Mucosa of descending colon (tissue), 3 donors: ENCODE results near the gene KCTD11. TPM values are rescaled to one million over a fixed set of nuclear protein-coding genes. Genes with fewer than 3 reads are reported as not detected.
A peak's percentile ranks its signal among the peaks of the same experiment; 100 is the strongest.
"Not testable (repeated sequence)": the region's sequence is repeated elsewhere in the genome, so short reads cannot be mapped to it uniquely, and the experiment has no call there.

Experiments used
- ATAC-seq: fragments of 200-7000 bp; cut with Tn5 transposase; one replicate; pipeline ENCODE4 v1.9.1; 2020; ENCODE audit warnings: mild to moderate bottlenecking, moderate library complexity
- DNase-seq, 3 donors: peaks; one replicate each; pipeline ENCODE4 v3.0.0-alpha.2; 2020
- H3K36me3 ChIP-seq: fragments of 200-600 bp; one replicate; pipeline ENCODE4 v1.8.0; 2021; ENCODE audit warnings: low read depth, mild to moderate bottlenecking
- H3K4me1 ChIP-seq: fragments of 200-600 bp; one replicate; pipeline ENCODE4 v1.8.0; 2021; ENCODE audit warnings: low read depth, mild to moderate bottlenecking
- H3K4me3 ChIP-seq: fragments of 200-600 bp; one replicate; pipeline ENCODE4 v1.8.0; 2021; ENCODE audit warnings: mild to moderate bottlenecking
- H3K9me3 ChIP-seq: fragments of 200-600 bp; one replicate; pipeline ENCODE4 v1.8.0; 2021; ENCODE audit warnings: mild to moderate bottlenecking
- intact Hi-C, 2 donors: fragments of 100-400 bp; cut with DNase I in 1 of 2; cut with micrococcal nuclease in 1 of 2; formaldehyde crosslinking; loops; one replicate each; pipeline versions ENCODE4 v1.11.0 to v1.11.1; 2022; cut with DNase I, micrococcal nuclease
- total RNA-seq, 3 donors: library from RNA; stranded (reverse); fragmentation: NEBNext Ultra II Directional in 2 of 3; extraction: Animal tissue kit (Norgen Biotek cat#: 25700) in 2 of 3; gene quantifications; one replicate each; pipeline versions ENCODE4 v1.2.1 to v1.2.4, GENCODE V29; 2021 to 2023
- TF ChIP-seq, protein P1 (sequence below): fragments of 200-600 bp; IDR thresholded peaks from one replicate; pipeline ENCODE4 v1.8.0; 2022; ENCODE audit warnings: antibody characterized with exemption, mild to moderate bottlenecking
- donor health status: DM: no; HTN: no; CAD: no; lungs with moderate emphysema.
- donor health status: DM: no; HTN: no; CAD: no.
- donor health status: DM: no; HTN: yes; CAD: no.

Gene KCTD11
- total RNA-seq, 3 donors from 2014 or later = 8.2 to 10.3 (median 8.5) TPM

DNA sequence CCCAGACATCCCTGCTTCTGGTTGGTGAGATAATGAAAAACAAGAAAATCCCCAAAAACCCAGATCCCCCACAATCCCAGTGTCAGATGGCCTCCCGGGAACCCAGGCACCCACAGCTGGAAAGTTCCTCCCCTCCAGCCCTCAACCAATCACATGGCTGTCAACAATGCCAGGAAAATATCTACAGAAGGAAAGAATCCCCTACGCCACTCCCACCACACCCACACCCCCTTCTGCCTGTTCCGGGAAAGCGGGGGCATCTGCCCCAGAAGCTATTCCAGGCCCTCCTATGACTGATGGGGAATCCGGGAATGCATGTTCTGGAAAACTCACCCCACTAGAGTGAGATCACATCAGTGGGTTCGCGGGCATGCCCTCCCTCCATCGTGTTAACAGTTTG is 4.8 kb downstream of the KCTD11 start:
- no peak for ATAC-seq

DNA sequence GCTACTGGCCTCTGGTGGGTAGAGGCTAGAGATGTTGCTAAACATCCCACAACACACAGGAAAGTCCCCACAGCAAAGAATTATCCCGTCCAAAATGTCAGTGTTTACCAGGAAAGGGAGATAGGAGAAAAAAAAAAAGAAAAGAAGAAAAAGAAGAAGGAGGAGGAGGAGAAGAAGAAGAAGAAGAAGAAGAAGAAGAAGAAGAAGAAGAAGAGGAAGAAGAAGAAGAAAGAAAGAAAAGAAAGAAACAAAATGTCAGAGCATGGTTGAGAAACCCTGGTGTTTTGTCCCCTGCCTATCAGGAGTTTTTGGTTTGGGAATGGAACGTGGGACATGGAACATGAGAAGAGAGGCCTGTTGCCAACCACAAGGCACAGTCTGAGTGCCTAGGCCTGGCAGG is 5.4 kb downstream of the KCTD11 start:
- H3K4me3 ChIP-seq = no peak overlapping the region
- ATAC-seq (no peak), DNase-seq (no peak)
- intact Hi-C loops = no loop called here
- peaks cover 18% of the 10 kb centered on the region for H3K4me1 ChIP-seq
- no peaks in the 10 kb centered on the region for H3K9me3 ChIP-seq
- TF ChIP-seq, protein P1, sequence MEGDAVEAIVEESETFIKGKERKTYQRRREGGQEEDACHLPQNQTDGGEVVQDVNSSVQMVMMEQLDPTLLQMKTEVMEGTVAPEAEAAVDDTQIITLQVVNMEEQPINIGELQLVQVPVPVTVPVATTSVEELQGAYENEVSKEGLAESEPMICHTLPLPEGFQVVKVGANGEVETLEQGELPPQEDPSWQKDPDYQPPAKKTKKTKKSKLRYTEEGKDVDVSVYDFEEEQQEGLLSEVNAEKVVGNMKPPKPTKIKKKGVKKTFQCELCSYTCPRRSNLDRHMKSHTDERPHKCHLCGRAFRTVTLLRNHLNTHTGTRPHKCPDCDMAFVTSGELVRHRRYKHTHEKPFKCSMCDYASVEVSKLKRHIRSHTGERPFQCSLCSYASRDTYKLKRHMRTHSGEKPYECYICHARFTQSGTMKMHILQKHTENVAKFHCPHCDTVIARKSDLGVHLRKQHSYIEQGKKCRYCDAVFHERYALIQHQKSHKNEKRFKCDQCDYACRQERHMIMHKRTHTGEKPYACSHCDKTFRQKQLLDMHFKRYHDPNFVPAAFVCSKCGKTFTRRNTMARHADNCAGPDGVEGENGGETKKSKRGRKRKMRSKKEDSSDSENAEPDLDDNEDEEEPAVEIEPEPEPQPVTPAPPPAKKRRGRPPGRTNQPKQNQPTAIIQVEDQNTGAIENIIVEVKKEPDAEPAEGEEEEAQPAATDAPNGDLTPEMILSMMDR = no peak
- H3K36me3 ChIP-seq = no peaks in the 10 kb centered on the region

More for the DNA sequence above, 4.8 kb downstream of the KCTD11 start:
- TF ChIP-seq, protein P1 = no peak
- intact Hi-C loops = no loop called here
- peak in 2 of 3 donors; percentile 12 to 61 for DNase-seq
- H3K4me1 ChIP-seq = peaks cover 19% of the 10 kb centered on the region
- H3K4me3 ChIP-seq = no peak overlapping the region
- no peaks in the 10 kb centered on the region for H3K36me3 ChIP-seq
- H3K9me3 ChIP-seq = no peaks in the 10 kb centered on the region

GRCh38 chr17:7361906-7362305 is 9.9 kb downstream of the KCTD11 start:
- intact Hi-C loops = no loop called here
- ATAC-seq (no peak), DNase-seq (no peak)
- TF ChIP-seq, protein P1 = no peak
- H3K36me3 ChIP-seq = no peaks in the 10 kb centered on the region
- no peak overlapping the region for H3K4me3 ChIP-seq
- H3K9me3 ChIP-seq = no peaks in the 10 kb centered on the region
- no peaks in the 10 kb centered on the region for H3K4me1 ChIP-seq

- intact Hi-C loops = no loop called here
- H3K4me3 ChIP-seq = no peak overlapping the region
- DNase-seq (no peak), ATAC-seq (no peak)
- no peaks in the 10 kb centered on the region for H3K4me1 ChIP-seq
- no peaks in the 10 kb centered on the region for H3K9me3 ChIP-seq
- TF ChIP-seq, protein P1 = no peak
- H3K36me3 ChIP-seq = no peaks in the 10 kb centered on the region
Measured at GRCh38 chr17:7363311-7363710, 11.3 kb downstream of the KCTD11 start.

GRCh38 chr17:7365963-7366362 is 14.0 kb downstream of the KCTD11 start:
- intact Hi-C loops, H3K36me3 ChIP-seq, DNase-seq, H3K9me3 ChIP-seq, H3K4me3 ChIP-seq, ATAC-seq, H3K4me1 ChIP-seq: not testable (repeated sequence)

DNA sequence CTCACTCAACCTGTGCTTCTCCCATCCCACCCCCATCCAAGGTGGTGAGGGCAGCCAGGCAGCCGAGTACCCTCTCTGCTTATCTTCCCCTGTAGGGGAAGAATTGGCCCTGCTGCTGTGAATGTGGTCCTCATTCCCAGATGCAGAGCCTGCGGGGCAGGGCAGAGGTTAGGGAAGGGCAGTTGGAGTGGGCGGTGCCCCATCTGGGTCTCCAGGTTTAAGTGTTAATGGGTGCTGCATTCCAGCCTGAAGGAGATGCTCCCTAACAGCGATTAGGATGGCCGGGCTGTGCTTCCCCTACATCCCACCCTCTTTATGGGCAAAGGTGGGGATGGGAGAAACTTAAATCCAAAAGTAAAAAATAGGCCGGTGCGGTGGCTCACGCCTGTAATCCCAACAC is 15.1 kb downstream of the KCTD11 start:
- ATAC-seq (no peak), DNase-seq (no peak)
- Histone ChIP-seq H3K4me3 (no peak overlapping the region), H3K36me3 (no peaks in the 10 kb centered on the region), H3K4me1 (no peaks in the 10 kb centered on the region), H3K9me3 (no peaks in the 10 kb centered on the region)
- intact Hi-C loops = no loop called here
- TF ChIP-seq, protein P1 = no peak
